HFF-Myc (cell line): ENCODE results near the gene ZNF208.

Experiments used
- DNase-seq: peaks from one replicate; pipeline ENCODE4 v3.0.0-alpha.2; 2011; ENCODE audit warnings: low read depth; ENCODE audit errors: extremely low read depth
- H3K4me3 ChIP-seq: replicated peaks from 2 replicates; pipeline ENCODE4 v1.5.1; 2011; ENCODE audit warnings: low read depth, mild to moderate bottlenecking, control low read depth, low read length
- TF ChIP-seq, protein P1 (sequence below): IDR thresholded peaks from 2 replicates; pipeline ENCODE4 v1.5.1; 2012; ENCODE audit warnings: mild to moderate bottlenecking, low read depth, low read length, control low read depth; ENCODE audit errors: missing control alignments

ZNF208 gene

DNA sequence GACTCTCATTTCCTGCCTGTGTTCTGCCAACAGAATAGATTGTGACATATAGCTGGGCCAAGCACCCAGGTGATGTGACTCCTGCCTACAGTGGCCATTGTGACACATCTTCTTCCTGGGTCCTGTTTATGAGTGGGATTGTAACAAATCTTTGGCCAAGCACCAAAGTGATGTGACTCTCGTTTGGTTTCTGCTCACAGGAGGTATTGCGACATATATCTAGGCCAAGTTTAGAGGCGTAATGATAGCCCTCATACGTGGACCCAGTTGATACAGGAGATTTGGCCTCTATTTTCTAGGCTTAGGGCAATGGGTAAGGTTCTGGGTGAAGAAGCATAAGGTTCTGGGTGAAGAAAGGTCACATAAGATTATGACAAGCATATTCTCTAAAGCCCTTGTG lies 76.2 kb downstream of the ZNF208 start:
- no peak overlapping the region for H3K4me3 ChIP-seq
- DNase-seq, result no peak
- TF ChIP-seq, protein P1, sequence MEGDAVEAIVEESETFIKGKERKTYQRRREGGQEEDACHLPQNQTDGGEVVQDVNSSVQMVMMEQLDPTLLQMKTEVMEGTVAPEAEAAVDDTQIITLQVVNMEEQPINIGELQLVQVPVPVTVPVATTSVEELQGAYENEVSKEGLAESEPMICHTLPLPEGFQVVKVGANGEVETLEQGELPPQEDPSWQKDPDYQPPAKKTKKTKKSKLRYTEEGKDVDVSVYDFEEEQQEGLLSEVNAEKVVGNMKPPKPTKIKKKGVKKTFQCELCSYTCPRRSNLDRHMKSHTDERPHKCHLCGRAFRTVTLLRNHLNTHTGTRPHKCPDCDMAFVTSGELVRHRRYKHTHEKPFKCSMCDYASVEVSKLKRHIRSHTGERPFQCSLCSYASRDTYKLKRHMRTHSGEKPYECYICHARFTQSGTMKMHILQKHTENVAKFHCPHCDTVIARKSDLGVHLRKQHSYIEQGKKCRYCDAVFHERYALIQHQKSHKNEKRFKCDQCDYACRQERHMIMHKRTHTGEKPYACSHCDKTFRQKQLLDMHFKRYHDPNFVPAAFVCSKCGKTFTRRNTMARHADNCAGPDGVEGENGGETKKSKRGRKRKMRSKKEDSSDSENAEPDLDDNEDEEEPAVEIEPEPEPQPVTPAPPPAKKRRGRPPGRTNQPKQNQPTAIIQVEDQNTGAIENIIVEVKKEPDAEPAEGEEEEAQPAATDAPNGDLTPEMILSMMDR, result no peak

DNA sequence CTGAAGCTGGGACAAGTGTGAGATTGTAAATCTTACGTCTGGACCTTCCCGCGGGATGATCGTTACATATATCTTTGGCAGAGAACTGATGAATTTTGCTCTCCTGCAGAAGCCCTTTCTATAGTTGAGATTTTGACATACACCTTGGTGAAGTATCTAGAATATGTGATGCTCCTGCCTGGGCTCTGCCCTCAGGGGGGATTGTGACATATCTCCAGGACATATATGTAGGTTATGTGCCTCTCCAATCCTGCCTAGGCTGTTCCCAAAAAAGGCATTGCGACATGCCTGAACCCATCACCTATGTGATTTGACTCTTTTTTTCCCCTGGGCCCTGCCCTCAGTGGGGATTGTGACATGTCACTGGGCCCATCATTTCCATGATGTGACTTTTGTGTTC lies 76.6 kb downstream of the ZNF208 start:
- TF ChIP-seq, protein P1, result no peak
- DNase-seq, result no peak

DNA sequence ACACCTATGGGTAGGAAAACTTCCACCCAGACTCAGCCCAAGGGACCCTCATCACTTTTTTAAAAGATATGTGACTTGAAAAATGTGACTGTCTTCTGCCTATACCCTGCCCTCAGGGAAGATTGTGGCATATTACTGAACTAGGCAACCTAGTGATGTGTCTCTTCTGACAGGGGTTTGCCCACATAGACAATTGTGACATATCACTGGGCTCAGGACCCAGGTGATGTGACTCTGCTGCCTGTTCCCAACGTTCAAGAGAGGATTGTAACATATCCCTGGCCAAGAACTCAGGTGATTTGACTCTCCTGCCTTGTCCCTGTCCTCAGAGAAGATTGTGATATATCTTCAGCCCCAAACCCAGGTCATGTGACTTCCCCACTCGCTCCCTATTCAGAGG lies 88.5 kb downstream of the ZNF208 start:
- H3K4me3 ChIP-seq, result no peak overlapping the region
- TF ChIP-seq, protein P1, result no peak
- DNase-seq, result no peak

More for the DNA sequence above, 76.6 kb downstream of the ZNF208 start:
- no peak overlapping the region for H3K4me3 ChIP-seq

DNA sequence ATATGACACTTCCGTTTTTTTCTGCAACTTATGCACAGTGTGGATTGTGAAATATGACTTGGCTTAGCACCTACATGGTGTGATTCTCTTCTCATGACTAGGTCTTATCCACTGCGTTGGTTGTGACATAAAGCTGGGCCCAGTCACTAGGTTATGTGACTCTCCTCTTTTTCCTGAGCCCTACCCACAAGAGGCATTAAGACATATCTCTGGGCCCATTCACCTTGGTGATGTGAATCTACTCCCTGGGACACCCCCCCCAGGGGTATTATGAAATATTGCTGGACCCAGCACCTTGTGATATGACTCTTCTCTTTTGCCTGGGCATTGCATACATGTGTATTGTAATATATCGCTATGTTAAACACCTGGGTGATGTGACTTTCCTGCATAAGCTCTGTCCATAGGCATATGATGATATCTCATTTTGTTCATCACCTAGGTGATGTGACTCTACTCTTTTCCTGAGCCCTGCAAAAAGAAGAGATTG lies 89.0 kb downstream of the ZNF208 start:
- DNase-seq, result no peak
- TF ChIP-seq, protein P1, result no peak
- H3K4me3 ChIP-seq, result no peak overlapping the region

DNA sequence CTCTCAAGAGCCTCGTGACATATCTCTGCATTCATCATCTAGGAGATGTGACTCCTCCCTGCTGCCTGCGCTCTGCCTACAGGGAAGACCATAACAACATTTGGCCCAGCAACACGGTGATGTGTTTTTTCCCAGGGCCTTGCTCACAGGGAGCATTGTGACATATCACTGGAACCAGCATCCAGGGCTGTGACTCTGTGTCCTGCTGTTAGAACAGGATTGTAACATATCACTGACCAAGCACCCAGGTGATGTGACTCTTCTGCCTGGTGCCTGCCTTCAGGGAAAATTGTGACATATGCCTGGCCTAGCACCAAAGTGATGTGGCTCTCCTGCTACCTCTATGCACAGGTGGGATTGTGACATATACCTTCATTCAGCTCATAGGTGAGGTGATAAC lies 95.3 kb downstream of the ZNF208 start:
- no peak for DNase-seq
- no peak overlapping the region for H3K4me3 ChIP-seq
- TF ChIP-seq, protein P1, result no peak

DNA sequence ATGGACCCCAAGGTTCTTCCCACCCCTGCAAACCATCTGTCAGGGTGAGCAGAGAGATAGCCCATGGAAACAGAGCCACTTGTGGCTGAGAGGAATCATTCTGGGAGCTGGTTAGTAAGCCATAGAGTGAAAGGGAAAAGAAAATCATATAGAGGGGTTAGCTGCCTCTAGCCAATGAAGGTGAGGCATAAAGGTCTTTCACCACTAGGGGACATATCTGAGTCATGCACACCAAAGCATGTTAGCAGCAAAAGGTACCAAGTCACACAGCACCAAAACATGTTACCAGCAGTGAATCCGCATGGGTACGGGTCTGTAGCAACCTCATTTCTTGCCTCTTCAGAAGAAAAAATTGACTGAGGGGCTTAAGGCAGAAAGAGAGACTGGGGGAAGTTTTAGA lies 98.1 kb downstream of the ZNF208 start:
- TF ChIP-seq, protein P1, result no peak
- no peak for DNase-seq

DNA sequence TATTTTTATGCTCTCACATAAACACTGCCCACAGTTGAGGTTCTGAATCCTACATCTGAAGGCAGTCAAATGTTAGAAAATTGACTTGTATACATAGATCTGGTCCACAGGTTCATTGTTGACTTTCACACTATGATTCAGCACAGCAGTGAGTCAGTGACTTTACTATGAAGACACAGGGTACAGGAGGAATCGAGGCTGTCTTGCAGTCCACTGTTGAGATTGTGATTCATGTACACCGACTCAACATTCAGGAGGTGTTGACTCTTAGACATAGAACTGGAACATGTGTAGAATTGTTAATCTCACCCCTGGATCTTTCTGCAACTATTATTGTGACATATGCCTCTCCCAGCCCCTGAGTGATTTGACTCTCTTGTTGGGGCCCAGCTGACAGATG lies 100.4 kb downstream of the ZNF208 start:
- TF ChIP-seq, protein P1, result no peak
- no peak overlapping the region for H3K4me3 ChIP-seq
- no peak for DNase-seq

More for the DNA sequence above, 98.1 kb downstream of the ZNF208 start:
- H3K4me3 ChIP-seq, result no peak overlapping the region
